Measurements from ENCODE around the gene GGNBP2.

- TF ChIP-seq CTCF (IDR thresholded peaks at IDR 0.05) = no peak
- no peak for TF ChIP-seq POLR2AphosphoS5 (IDR thresholded peaks at IDR 0.05; ENCODE audit: low read depth, low read length)
- TF ChIP-seq ZBTB33 (IDR thresholded peaks at IDR 0.05; ENCODE audit: borderline replicate concordance, low read depth) = no peak
- no peak for TF ChIP-seq SIN3A (IDR thresholded peaks at IDR 0.05; ENCODE audit: borderline replicate concordance, low read depth, low read length)
- no peak for TF ChIP-seq MXI1 (IDR thresholded peaks at IDR 0.05; ENCODE audit: low read depth, low read length)
- TF ChIP-seq RXRA (IDR thresholded peaks at IDR 0.05; ENCODE audit: borderline replicate concordance, low read depth) = no peak
- TF ChIP-seq FOXJ3 (CRISPR knock-in tag; IDR thresholded peaks at IDR 0.05) = no peak
Observed at GRCh38 chr17:36610474-36610873, 65.8 kb downstream of the GGNBP2 start.
